ENCODE measurements around the gene GTF3A.

- TF ChIP-seq CTCF (IDR thresholded peaks at IDR 0.05 in 8 of 11, conservative IDR thresholded peaks at IDR 0.05 in 3 of 11) = no peak
- TF ChIP-seq POLR2A (IDR thresholded peaks at IDR 0.05) = no peak
Measured at GRCh38 chr13:27391471-27391870, 32.9 kb upstream of the GTF3A start.
